GM19397 (cell line): ENCODE measurements around the gene PLXNA1.

Source experiments
- ATAC-seq: cut with Tn5 transposase; IDR thresholded peaks from one replicate; pipeline ENCODE4 v1.9.1; 2021; ENCODE audit warnings: mild to moderate bottlenecking, moderate library complexity; ENCODE audit not compliant: unreplicated experiment

PLXNA1 gene

DNA sequence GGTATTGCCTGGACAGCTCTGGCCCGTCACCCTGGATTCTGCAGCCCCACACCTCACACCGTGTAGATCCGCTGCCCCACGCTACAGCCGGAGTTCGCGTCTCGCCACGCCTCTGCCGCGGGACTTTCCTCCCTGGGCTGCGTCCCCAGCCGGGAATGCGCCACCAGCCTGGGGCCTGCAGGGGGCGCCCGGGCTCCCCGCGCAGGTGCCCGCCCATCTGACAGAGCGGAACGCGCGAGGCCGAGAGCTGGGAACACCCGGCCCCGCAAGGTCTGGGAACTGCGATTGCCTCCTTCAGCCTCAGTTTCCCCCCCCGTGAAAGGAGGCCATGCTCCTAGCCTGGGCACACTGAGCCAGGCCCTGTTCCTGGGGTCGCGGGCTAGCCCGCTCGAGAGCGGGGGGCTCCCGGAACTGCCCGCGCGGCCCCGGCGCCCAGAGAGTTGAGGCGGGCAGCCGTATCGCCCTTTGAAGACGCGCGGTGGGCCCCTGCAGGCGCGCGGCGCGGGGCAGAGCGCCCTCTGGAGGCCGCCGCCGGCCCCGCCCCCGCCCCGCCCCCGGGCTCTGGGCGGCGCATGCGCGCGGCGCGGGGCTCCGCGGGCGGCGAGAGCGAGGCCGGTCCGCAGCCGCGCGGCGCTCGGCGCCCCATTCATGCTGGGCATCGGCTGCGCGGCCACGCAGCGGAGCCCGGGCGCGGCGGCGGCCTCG lies at the start of gene PLXNA1:
Gene PLXNA1, plus strand, starts transcription at position 645 of the 705 bp plus-strand sequence. CDS start 5,479 bp downstream, outside the sequence.
- peak; percentile 59 for ATAC-seq

DNA sequence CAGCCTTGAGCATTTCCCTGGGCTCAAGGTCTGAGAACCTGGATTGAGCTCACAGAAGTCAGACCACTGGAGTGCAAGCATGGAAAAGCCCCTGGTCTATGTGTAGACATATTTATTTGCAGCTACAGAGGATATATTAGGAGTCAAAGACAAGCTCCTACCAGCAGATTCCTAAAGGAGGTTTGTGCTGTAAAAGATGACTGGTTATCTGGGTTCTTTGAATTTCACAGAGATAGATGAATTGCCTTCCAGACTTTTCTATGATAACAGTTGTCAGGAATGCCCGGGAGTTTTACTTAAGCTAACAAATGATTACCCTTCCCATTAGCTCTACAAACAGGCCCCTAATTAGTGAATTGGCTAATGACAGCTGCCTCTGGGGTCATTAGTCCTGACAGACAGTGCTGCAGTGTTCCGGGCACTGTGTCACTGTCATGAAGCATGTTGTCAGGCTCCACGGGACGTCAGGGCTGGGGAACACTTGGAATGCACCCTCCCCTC lies 48.8 kb upstream of the PLXNA1 start:
- no peak for ATAC-seq

DNA sequence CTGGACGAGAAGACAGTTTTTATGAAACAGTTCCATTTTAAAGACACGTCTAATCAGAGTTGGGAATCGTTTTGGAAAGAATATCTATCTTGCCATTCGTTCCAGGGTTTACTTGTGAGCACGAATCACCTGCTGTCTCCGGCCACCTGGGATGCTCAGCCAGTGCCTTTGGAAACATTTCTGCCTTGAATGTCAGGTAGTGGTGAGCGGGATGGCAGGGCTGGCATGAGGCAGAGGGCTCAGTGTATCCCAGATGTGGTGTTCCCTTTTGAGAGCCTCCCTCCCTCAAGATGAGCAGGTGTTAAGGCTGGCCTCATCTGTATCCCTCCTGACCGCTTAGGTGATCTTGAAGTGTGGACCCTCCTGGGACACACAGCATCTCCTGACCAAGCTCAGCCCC lies 47.9 kb upstream of the PLXNA1 start:
- no peak for ATAC-seq

DNA sequence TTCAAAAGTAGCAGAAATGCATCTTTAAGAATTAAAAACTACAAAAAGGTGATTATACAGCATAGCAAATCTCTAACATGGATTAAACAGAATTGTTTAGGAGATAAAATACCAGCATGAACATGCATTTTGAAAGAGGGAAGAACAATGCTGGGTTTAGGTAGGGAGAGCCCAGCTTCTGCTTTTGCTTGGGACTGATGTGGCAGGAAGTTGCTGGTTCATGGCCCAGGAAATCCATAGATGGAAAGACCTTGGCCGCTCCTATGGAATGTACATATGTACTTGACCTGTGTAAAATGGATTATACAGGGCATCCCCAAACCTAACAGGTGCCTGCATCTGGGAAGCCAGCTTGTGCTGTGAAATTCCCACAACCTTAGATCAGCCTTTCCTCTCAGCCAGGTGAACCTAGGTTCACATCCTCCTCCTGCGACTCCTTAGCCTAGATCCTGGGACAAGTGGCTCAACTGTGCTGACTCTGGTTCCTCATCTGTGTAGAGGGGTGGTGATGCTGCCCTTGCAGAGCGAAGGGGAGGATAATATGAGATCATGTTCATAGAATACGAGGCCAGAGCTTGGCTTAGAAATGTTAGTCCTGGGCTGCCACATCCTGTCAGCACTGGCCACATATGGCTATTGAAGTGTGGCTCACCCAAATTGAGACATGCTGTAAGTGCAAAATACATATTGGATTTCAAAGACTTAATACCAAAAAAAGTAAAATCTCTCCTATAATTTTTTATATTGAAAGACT lies 47.0 kb upstream of the PLXNA1 start:
- ATAC-seq, result no peak

DNA sequence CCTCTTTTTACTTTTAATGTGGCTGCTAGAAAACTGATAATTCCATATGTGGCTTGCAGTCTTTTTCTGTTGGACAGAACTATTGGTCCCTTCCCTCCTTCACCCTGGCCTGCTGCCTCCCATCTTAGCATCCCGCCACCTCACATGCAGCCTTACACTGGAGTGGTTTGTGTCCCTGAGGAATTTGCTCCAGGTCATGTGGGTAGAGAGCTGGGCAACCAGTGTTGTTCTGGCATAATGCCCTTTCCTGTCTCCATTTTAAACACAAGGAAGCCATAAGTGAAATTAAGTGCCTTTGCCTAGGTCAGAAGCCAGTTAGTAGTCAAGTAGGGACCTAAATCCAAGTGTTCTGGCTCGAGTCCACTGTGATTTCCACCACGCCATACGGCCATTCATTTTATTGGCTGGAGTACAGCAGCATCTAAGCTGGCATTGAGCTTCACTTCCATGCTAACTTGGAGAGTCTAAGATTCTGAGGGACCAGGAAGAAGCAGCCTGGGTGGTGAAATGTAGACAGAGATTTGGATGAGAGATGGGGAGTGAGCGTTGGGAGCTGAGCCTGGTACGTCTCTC lies 46.0 kb upstream of the PLXNA1 start:
- ATAC-seq, result no peak

DNA sequence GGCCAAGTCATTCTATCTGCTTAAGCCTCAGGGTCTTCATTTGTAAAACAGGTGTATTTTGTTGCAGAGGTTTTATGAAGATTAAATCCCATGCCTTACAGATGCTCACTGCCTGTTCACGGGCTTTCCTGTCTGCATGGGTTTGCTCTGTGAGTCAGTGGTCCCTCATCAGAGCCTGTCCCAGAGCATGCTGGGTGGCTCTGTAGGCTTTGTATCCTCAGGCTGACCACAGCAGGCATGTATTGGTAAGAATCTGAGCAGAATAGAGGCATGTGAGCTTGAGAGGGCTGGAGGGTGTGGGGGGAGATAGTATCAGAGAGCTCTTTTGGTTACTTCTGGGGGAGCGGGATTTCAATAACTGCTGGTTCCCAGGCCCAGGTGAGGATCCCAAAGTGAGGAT lies 45.4 kb upstream of the PLXNA1 start:
- ATAC-seq, result no peak

DNA sequence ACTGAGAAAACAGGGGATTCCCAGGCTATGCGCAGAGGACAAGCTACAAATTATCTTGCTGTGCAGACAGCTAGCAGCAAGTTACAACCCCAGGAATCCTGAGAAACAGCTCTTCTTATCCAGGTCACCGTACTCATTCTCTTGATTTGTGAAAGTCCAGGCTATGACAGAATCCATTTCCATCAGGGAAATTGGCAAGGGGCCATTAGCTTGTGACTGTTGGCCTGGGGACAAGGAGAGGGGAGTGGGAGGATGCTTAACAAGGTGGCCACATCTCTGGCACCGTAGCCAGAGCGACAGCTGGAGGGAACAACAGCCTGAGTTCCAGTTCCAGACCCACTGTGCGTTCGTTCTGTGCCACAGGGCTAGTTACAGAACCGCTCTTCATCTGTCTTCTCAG lies 44.9 kb upstream of the PLXNA1 start:
- no peak for ATAC-seq

DNA sequence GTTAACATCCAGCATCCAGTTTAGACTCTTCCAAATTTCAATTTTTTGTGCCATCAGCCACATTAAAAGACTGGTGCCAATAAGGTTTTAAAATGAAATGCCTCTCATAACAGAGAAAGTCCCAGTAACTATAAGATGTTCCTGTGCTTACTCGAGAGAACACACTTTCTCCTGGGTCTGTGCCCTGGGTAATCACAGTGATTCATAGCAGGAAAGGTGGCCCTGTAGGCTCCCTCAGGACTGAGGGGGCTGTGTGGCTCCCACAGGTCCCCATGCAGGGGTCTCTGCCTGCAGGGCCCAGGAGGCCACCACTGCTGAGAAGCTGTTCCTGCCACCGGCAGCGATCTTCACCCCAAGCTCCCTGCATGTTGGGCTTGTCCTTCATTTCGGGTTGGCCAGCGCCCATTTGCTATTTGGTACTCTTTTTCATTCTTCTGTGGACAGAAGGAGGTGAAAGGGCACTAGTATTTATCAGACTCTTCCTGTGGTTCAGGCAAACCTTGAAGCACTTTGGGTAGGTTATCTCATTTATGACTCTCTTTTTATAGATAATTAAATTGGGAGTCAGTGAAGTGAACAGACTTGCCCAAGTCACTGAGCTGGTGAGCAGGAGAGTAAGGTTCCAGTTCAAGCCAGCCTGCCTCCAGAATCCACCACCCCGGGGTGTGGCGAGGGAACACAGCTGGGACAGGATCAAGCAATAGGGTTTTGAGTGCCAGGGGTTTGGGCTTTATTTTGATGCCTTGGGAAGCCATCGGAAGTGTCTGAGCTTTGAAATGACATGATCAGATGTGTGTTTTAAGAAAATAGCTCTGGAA lies 44.2 kb upstream of the PLXNA1 start:
- ATAC-seq, result no peak

DNA sequence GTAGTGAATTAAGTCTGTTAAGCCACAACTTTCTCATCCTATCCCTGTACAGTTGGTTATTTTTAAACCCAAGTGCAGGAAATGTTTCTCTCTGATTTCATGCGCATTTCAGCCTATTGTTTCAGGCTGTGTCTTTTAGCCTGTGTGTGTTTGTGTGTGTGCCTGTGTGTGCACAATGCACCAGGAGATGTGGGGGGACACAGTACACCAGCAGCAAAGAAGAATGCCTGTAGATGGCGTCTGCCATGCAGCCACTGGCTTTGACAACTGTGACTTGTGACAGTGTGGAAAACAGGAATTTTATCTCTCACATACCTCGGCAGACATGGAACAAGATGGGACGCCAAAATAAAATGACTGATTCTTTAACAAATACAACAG lies 43.6 kb upstream of the PLXNA1 start:
- no peak for ATAC-seq

DNA sequence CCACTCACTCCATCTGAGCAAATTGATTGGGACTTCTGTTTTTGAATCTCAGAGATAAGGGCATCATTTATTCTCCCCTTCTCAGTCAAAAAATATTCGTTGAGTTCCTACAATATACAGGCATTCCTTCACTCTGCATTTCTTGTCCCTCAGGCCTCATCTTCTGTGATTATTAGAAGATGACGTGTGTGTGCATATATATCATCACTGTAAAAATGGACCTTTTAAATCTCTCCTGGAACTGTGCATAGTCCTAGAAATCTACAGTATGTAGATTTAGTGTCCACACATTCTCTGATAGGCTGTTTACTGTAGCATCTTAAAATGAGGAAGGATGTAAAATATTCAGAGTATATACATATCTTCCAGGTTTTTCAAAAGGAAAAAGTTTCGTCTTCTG lies 43.2 kb upstream of the PLXNA1 start:
- no peak for ATAC-seq

DNA sequence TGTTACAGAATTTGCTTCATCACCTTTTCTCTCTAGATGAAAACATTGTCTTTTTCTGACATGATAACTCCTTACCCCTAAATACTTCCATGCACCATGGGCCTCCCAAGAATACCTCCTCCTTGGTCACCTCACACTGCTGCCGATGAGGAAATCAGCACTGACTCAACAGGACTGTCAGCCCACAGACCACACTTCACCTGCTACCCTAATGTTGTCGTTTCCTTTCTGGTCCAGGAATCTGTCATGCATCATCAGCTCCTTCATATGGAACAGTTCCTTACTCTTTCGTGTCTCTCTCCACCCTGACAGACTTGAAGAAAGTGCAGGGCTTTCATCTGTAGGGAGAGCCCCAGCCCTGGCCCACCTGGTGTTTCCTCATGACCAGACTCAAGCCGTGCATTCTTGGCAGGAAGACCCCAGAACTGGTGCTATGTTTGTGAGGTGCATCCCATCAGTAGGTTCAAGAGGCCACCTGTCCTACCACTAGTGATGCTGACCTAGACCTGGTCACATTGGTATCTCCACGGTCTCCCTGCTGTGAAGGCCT lies 41.1 kb upstream of the PLXNA1 start:
- no peak for ATAC-seq

DNA sequence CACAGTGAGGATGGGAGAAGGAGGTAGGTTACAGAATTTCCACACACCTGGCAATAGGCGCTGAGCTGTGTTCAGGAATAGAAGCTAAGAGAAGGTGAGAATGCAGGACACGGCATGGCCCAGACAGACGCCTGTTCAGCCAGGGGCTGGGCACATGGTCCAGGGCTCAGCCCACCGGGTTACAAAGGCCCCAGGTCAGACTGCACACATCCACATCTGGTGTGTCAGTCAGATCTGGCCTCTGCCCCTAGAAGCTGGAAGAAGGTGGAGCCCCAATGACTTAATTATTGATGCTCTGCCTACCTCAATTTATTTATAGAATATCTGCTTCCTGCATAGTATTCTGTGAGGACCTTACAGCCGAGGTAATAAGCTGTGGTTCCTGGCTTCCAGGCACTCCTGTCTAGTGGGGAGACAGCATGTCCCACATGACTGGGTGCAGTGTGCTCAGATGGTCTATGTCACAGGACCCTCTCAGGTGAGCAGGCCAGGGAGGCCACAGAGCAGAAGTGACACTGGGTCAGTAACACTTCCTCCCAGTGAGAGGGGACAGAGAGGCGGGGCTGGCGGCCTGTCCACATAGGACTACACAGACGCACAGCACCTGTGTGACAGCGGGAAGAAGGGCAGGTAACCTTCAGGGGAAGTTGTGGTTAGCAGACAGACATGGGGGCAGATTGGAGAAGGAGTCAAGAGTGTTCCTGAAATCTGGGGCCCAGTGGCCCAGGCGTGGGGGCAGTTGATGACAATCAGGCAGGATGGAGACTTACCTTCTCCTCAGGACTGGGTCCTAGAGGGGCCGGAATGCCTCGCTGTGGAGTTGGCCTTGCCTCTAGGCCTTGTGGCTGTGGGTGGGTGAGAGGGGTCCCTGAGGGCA lies 38.6 kb upstream of the PLXNA1 start:
- ATAC-seq, result no peak

DNA sequence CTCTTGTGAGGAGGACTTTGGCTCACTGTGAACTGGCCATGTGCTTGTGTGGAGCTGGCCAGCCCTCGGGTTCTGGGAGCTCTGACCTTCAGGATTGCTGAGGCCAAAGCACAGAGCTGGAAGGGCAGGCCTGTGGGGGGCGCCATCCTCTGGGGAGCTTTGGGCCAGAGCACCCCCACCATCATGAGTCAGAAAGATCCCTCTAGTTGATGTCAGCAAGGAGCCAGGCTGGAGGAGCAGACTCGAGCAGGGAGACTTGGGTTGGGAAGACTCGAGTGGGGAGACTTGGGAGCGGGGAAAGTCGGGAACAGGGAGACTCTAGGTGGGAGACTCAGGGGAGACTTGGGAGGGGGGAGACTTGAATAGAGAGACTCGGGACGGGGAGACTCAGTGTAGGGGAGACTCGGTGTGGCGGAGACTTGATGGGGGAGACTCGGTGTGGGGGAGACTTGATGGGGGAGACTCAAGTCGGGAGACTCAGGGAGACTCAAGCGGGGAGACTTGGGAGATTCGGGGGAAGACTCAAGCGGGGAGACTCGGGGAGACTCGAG lies 37.7 kb upstream of the PLXNA1 start:
- no peak for ATAC-seq

DNA sequence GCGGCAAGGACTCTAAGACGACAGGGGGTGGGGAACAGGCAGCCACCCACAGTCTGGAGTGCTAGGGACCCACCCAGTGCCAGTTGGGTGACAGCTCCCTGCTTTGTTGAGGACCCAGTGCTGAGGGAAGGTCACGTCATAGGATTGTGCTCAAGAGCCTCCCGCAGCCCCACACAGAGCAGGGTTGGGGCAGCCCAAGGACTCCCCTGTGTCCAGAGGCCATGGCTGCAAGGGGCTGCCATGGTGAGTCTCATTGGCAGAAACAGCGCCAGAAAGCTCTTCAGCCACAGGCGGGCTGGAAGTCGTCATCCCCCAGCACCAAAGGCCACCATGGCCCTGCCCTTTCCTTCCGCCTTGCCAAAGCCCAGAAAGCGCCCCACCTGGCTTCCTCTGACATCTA lies 37.0 kb upstream of the PLXNA1 start:
- no peak for ATAC-seq

DNA sequence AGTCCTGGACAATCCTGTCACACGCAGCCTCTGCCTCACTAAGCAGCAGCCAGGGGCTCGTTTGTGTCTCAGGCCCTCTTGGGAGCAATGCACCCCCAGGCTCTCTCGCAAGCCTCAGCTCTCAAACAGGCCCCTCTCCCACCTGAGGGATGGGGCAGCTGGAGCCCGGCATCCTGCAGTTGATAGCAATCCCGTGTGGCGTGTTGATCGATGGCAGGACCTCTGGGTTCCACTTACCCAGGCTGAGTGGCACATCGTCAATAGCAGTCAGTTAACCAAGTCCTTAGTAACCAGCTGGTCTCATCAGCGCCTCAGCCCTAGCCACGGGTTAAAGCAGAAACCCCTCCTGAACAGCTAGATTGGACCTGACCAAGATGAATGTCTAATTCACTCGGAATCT lies 36.5 kb upstream of the PLXNA1 start:
- no peak for ATAC-seq

DNA sequence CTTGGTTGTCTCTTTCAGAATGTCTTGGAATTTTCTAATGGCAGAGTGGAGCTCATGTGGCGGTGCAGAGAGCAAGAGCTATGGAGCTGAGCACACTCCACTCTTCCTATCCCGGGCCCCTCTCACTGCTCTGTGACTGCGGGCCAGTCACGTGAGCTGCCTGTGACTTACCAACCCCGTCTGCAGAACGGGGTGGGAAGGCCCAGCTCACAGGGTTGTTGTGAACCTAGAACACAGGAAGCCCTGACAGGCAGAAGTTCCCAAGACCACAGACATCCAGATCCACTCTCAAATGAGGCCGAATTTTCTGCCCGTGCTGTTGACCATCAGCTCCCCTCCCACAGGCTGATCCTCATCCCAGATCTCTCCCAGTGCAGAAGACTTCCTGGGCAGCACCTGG lies 35.5 kb upstream of the PLXNA1 start:
- ATAC-seq, result no peak

DNA sequence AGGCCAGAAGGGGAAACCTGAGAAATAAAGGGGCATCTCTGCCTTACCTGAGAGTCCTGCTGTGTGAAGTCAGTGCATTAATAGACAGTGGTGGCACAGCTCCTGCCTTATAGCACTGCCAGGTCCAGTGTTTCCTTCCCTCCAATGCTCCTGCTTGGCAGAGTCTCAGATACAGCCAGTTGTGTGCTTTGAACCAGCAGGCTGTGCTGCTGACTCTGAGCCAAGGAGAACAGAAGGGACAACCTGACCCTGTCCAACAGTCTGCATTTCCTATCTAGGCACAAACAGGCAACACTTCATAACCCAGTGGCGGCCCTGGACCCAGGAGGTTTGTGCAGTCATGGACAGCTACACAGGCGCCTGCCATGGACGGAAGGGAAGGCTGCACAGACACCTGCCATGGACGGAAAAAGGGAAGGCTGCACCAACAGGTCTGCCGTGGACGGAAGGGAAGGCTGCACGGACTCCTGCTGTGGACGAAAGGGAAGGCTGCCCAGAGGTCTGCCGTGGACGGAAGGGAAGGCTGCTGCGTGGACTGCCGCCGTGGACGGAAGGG lies 33.9 kb upstream of the PLXNA1 start:
- no peak for ATAC-seq

DNA sequence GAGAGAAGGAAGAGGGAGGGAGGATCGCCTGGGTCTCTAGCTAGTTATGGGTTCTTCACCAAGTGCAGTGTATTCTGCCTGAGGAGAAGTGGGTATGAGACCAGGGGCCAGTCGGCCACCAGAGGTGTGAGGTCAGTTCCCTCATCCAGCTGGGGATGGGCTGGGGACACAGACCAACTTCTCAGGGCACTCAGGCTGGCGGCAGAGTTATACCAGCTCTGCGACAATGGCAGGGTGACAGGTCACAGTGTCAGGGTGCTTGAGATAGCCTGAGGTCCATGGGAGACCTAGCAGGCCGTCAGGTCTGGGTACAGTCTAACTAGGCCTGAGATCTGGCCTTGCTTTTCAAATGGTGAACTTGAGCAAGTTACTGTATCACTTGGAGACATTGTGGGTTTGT lies 31.4 kb upstream of the PLXNA1 start:
- ATAC-seq, result no peak

DNA sequence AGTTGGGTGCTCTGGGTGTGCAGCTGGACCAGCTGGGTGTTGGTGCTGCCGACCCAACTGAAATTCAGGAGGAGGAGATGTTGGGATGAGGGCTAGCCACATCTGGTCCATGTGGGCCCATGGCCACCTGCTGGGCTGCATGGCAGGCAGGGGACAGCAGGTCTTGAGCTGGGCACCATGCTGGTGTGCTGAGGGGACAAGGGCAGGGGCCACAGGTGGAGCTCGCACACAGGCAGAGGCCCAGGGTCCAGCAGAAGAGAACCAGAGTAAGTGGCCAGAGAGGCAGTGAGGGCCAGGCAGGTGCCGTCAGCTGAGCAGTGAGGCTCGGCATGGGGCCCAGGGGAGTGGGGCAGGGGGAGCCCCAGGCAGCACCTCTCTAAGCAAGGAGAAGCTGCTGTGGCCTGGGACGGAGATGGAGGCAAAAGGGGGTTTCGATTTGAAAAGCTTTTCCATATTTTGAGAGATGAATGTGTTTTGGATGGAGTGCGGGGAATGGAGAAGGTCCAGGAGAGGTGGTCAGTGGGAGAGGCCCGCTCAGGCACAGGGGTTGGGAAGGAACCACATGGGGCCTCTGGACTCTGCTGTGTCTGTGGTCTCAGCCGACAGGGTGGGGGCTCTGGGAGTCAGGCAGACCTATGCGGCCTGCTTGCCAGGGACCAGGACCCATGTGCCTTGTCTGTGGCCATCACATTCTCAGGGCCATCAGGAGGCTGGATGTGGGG lies 30.5 kb upstream of the PLXNA1 start:
- no peak for ATAC-seq
